HEK293 (cell line): Measurements from ENCODE around the gene CDKL2.

Experiments used
- CTCF ChIA-PET: fragments of 350-600 bp; formaldehyde crosslinking; extraction: SDS; loops from one replicate; lab custom pipeline; 2021; ENCODE audit warnings: antibody characterized with exemption; lab: Yijun Ruan, JAX
- POLR2A ChIA-PET: fragments of 300-600 bp; formaldehyde crosslinking; extraction: SDS; loops from one replicate; lab custom pipeline; 2020; ENCODE audit warnings: antibody characterized with exemption, inconsistent platforms; lab: Yijun Ruan, JAX
- H3K27ac ChIP-seq: fragments of 200-500 bp; sonication (Bioruptor generic); 2 replicates; pipeline ENCODE4 v1.5.1; 2014; ENCODE audit warnings: low read depth, low read length, control low read depth, inconsistent platforms; ENCODE audit errors: extremely low read depth
- H3K36me3 ChIP-seq, 2 experiments: fragments of 200-500 bp in 1 of 2; sonication (Bioruptor generic) in 1 of 2; 1 replicate in 1 of 2; 2 replicates in 1 of 2; pipeline ENCODE4 v1.5.1; 2014 to 2017; ENCODE audit warnings: inconsistent platforms in 2 of 2, low read length in 2 of 2; ENCODE audit not compliant: control insufficient read depth in 2 of 2, insufficient read depth in 1 of 2
- H3K4me1 ChIP-seq: fragments of 200-500 bp; sonication (Bioruptor generic); 2 replicates; pipeline ENCODE4 v1.5.1; 2014; ENCODE audit warnings: mild to moderate bottlenecking, low read length, inconsistent platforms; ENCODE audit not compliant: control insufficient read depth, insufficient read depth
- H3K4me3 ChIP-seq: 2 replicates; pipeline ENCODE4 v1.5.1; 2011; ENCODE audit warnings: low read depth, mild to moderate bottlenecking, control low read depth, low read length, moderate library complexity
- H3K9me3 ChIP-seq: fragments of 200-500 bp; sonication (Bioruptor generic); 2 replicates; pipeline ENCODE4 v1.5.1; 2014; ENCODE audit warnings: low read depth, low read length, inconsistent platforms; ENCODE audit not compliant: control insufficient read depth, insufficient read depth
- BCL11B ChIP-seq: fragments of 450-650 bp; formaldehyde crosslinking; IDR thresholded peaks from 2 replicates; pipeline ENCODE4 v1.5.1; 2016; ENCODE audit warnings: low read depth, missing biosample characterization, missing genetic modification characterization
- FEZF1 ChIP-seq: fragments of 450-650 bp; formaldehyde crosslinking; IDR thresholded peaks from 2 replicates; pipeline ENCODE4 v1.5.1; 2016; ENCODE audit warnings: missing biosample characterization, missing genetic modification characterization
- PRDM4 ChIP-seq: fragments of 450-650 bp; formaldehyde crosslinking; IDR thresholded peaks from 2 replicates; pipeline ENCODE4 v1.5.1; 2017; ENCODE audit warnings: missing biosample characterization, missing genetic modification characterization
- SP3 ChIP-seq: fragments of 450-650 bp; formaldehyde crosslinking; IDR thresholded peaks from 2 replicates; pipeline ENCODE4 v1.5.1; 2016; ENCODE audit warnings: missing biosample characterization, missing genetic modification characterization
- TCF7L2 ChIP-seq: IDR thresholded peaks from 2 replicates; pipeline ENCODE4 v1.6.1; 2011; ENCODE audit warnings: low read depth, mild to moderate bottlenecking, inconsistent platforms, low read length, moderate library complexity, borderline replicate concordance
- ZBTB44 ChIP-seq: fragments of 450-650 bp; IDR thresholded peaks from 2 replicates; pipeline ENCODE4 v1.5.1; 2018; ENCODE audit warnings: missing biosample characterization, mild to moderate bottlenecking, missing genetic modification characterization
- ZNF221 ChIP-seq: fragments of 450-650 bp; formaldehyde crosslinking; IDR thresholded peaks from 2 replicates; pipeline ENCODE4 v1.5.1; 2017; ENCODE audit warnings: missing biosample characterization, missing genetic modification characterization, borderline replicate concordance
- ZNF223 ChIP-seq: fragments of 450-650 bp; formaldehyde crosslinking; IDR thresholded peaks from 2 replicates; pipeline ENCODE4 v1.5.1; 2016; ENCODE audit warnings: missing biosample characterization, missing genetic modification characterization
- ZNF354C ChIP-seq: fragments of 450-650 bp; formaldehyde crosslinking; IDR thresholded peaks from 2 replicates; pipeline ENCODE4 v1.5.1; 2016; ENCODE audit warnings: missing biosample characterization, missing genetic modification characterization, low read depth, borderline replicate concordance
- ZNF416 ChIP-seq: fragments of 450-650 bp; formaldehyde crosslinking; IDR thresholded peaks from 2 replicates; pipeline ENCODE4 v1.5.1; 2016; ENCODE audit warnings: missing biosample characterization, missing genetic modification characterization
- ZNF549 ChIP-seq: fragments of 450-650 bp; IDR thresholded peaks from 2 replicates; pipeline ENCODE4 v1.5.1; 2018; ENCODE audit warnings: missing biosample characterization, missing genetic modification characterization, mild to moderate bottlenecking, inconsistent platforms, moderate library complexity
- ZNF560 ChIP-seq: fragments of 450-650 bp; formaldehyde crosslinking; IDR thresholded peaks from 2 replicates; pipeline ENCODE4 v1.5.1; 2017; ENCODE audit warnings: missing biosample characterization, missing genetic modification characterization, borderline replicate concordance
- ZNF610 ChIP-seq: fragments of 450-650 bp; formaldehyde crosslinking; IDR thresholded peaks from 2 replicates; pipeline ENCODE4 v1.5.1; 2016; ENCODE audit warnings: missing biosample characterization, missing genetic modification characterization, borderline replicate concordance
- ZNF624 ChIP-seq: fragments of 450-650 bp; formaldehyde crosslinking; IDR thresholded peaks from 2 replicates; pipeline ENCODE4 v1.5.1; 2017; ENCODE audit warnings: missing biosample characterization, missing genetic modification characterization
- ZSCAN16 ChIP-seq: fragments of 450-650 bp; formaldehyde crosslinking; IDR thresholded peaks from 2 replicates; pipeline ENCODE4 v1.5.1; 2016; ENCODE audit warnings: missing biosample characterization, missing genetic modification characterization
- ZSCAN30 ChIP-seq: fragments of 450-650 bp; IDR thresholded peaks from 2 replicates; pipeline ENCODE4 v1.5.1; 2018; ENCODE audit warnings: missing biosample characterization, mild to moderate bottlenecking, missing genetic modification characterization, moderate library complexity
- ZXDB ChIP-seq: fragments of 450-650 bp; formaldehyde crosslinking; IDR thresholded peaks from 2 replicates; pipeline ENCODE4 v1.5.1; 2016; ENCODE audit warnings: missing biosample characterization, missing genetic modification characterization
- TF ChIP-seq, protein P1 (sequence below): fragments of 450-650 bp; formaldehyde crosslinking; IDR thresholded peaks from 2 replicates; pipeline ENCODE4 v1.5.1; 2016; ENCODE audit warnings: missing biosample characterization, missing genetic modification characterization, borderline replicate concordance
- TF ChIP-seq, protein P2 (sequence below): fragments of 450-650 bp; formaldehyde crosslinking; IDR thresholded peaks from 2 replicates; pipeline ENCODE4 v1.5.1; 2016; ENCODE audit warnings: missing biosample characterization, missing genetic modification characterization
- TF ChIP-seq, protein P3 (sequence below): fragments of 450-650 bp; formaldehyde crosslinking; IDR thresholded peaks from 2 replicates; pipeline ENCODE4 v1.5.1; 2016; ENCODE audit warnings: missing biosample characterization, missing genetic modification characterization, low read depth

Gene CDKL2

DNA sequence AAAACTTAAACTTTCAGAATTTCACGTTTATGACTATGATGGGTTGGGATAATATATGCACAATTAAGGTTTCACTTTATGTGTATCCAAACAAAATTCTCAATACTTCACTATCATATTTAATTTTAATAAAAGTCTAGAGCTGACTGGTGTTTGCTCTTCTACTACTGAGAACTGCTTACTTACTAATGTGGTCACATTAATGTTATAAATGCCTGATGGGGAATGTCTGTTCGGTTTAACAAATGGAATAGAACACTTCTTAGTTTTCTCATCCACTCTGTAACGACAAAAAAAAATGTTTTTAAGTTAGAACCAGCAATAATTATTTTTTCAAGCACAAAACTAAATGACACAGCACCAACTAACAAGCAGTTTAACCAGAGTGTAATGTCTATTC lies 34.3 kb downstream of the CDKL2 start:
- CTCF ChIA-PET, result interaction anchor here (0.6 kb wide), 1 partner anchor 313 kb away, joined by 4 read pairs; no protein-coding TSS in a partner anchor
- POLR2A ChIA-PET, result no interaction called here
- TF ChIP-seq ZNF221 (tag by site-specific recombination) (no peak), ZSCAN16 (tag by site-specific recombination) (no peak), SP3 (tag by site-specific recombination) (no peak), BCL11B (no peak), ZNF416 (tag by site-specific recombination) (no peak), PRDM4 (tag by site-specific recombination) (no peak), FEZF1 (tag by site-specific recombination) (no peak), ZNF354C (tag by site-specific recombination) (no peak), ZXDB (tag by site-specific recombination) (no peak), ZSCAN30 (no peak), ZBTB44 (tag by site-specific recombination) (no peak), ZNF560 (tag by site-specific recombination) (no peak), ZNF549 (tag by site-specific recombination) (no peak), ZNF610 (tag by site-specific recombination) (no peak), TCF7L2 (no peak), ZNF624 (tag by site-specific recombination) (no peak), ZNF223 (tag by site-specific recombination) (no peak)
- TF ChIP-seq, protein P1, sequence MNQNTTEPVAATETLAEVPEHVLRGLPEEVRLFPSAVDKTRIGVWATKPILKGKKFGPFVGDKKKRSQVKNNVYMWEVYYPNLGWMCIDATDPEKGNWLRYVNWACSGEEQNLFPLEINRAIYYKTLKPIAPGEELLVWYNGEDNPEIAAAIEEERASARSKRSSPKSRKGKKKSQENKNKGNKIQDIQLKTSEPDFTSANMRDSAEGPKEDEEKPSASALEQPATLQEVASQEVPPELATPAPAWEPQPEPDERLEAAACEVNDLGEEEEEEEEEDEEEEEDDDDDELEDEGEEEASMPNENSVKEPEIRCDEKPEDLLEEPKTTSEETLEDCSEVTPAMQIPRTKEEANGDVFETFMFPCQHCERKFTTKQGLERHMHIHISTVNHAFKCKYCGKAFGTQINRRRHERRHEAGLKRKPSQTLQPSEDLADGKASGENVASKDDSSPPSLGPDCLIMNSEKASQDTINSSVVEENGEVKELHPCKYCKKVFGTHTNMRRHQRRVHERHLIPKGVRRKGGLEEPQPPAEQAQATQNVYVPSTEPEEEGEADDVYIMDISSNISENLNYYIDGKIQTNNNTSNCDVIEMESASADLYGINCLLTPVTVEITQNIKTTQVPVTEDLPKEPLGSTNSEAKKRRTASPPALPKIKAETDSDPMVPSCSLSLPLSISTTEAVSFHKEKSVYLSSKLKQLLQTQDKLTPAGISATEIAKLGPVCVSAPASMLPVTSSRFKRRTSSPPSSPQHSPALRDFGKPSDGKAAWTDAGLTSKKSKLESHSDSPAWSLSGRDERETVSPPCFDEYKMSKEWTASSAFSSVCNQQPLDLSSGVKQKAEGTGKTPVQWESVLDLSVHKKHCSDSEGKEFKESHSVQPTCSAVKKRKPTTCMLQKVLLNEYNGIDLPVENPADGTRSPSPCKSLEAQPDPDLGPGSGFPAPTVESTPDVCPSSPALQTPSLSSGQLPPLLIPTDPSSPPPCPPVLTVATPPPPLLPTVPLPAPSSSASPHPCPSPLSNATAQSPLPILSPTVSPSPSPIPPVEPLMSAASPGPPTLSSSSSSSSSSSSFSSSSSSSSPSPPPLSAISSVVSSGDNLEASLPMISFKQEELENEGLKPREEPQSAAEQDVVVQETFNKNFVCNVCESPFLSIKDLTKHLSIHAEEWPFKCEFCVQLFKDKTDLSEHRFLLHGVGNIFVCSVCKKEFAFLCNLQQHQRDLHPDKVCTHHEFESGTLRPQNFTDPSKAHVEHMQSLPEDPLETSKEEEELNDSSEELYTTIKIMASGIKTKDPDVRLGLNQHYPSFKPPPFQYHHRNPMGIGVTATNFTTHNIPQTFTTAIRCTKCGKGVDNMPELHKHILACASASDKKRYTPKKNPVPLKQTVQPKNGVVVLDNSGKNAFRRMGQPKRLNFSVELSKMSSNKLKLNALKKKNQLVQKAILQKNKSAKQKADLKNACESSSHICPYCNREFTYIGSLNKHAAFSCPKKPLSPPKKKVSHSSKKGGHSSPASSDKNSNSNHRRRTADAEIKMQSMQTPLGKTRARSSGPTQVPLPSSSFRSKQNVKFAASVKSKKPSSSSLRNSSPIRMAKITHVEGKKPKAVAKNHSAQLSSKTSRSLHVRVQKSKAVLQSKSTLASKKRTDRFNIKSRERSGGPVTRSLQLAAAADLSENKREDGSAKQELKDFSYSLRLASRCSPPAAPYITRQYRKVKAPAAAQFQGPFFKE (tag by site-specific recombination), result no peak
- TF ChIP-seq, protein P2, sequence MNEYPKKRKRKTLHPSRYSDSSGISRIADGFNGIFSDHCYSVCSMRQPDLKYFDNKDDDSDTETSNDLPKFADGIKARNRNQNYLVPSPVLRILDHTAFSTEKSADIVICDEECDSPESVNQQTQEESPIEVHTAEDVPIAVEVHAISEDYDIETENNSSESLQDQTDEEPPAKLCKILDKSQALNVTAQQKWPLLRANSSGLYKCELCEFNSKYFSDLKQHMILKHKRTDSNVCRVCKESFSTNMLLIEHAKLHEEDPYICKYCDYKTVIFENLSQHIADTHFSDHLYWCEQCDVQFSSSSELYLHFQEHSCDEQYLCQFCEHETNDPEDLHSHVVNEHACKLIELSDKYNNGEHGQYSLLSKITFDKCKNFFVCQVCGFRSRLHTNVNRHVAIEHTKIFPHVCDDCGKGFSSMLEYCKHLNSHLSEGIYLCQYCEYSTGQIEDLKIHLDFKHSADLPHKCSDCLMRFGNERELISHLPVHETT (tag by site-specific recombination), result no peak
- TF ChIP-seq, protein P3, sequence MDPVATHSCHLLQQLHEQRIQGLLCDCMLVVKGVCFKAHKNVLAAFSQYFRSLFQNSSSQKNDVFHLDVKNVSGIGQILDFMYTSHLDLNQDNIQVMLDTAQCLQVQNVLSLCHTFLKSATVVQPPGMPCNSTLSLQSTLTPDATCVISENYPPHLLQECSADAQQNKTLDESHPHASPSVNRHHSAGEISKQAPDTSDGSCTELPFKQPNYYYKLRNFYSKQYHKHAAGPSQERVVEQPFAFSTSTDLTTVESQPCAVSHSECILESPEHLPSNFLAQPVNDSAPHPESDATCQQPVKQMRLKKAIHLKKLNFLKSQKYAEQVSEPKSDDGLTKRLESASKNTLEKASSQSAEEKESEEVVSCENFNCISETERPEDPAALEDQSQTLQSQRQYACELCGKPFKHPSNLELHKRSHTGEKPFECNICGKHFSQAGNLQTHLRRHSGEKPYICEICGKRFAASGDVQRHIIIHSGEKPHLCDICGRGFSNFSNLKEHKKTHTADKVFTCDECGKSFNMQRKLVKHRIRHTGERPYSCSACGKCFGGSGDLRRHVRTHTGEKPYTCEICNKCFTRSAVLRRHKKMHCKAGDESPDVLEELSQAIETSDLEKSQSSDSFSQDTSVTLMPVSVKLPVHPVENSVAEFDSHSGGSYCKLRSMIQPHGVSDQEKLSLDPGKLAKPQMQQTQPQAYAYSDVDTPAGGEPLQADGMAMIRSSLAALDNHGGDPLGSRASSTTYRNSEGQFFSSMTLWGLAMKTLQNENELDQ (tag by site-specific recombination), result no peak

More for the DNA sequence above, 34.3 kb downstream of the CDKL2 start:
- H3K4me1 ChIP-seq, result no peaks in the 10 kb centered on the region
- H3K27ac ChIP-seq, result no peak overlapping the region
- no peak overlapping the region for H3K4me3 ChIP-seq
- peaks cover 4 to 14% of the 10 kb centered on the region in 2 experiments; a peak in 2 of 3 replicates for H3K36me3 ChIP-seq
- H3K9me3 ChIP-seq, result no peaks in the 10 kb centered on the region
